ENCODE data around the gene ACP4.
"Not testable (repeated sequence)": the region's sequence is repeated elsewhere in the genome, so short reads cannot be mapped to it uniquely, and the experiment has no call there.

The ACP4 gene

DNA sequence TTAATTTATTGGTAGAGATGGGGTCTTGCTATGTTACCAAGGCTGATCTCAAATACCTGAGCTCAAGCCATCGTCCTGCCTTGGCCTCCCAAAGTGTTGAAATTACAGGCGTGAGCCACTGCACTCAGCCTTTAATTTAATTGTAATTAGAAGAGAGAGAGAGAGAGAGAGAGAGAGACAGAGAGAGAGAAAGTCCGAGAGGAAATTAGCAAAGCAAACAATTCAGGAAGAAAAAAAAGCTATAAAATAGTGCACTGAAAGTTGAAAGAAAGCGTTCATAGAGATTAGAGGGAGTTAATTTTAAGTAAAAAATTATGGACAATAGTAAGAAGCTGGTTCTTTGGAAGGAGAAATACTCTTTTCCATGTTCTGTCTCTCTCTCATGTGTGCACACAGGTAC lies 13.0 kb upstream of the ACP4 start:
- no peak for DNase-seq

DNA sequence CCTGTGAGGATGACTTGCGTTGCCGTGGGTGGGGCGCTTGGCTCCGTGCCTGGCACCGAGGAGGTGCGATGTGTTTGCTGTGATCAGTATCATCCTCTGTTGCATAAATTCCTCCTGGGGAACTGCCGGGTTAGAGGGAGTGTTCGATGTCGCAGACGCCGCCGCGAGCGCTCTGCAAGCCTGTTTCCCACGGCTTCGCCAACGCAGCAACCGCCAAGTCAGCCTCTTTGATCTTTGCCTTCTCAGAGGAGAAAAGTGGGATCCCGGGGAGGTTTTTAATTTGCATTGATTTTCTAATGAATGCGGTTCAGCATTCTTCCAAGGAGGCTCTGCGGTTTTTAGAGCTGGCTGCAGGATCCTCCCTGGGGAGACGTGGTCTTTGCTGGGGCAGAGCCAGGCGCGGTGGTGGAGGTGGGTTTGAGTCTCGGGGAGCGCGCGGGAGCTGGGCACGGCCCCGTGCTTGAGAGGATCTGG lies 12.3 kb upstream of the ACP4 start:
- no peak for DNase-seq

DNA sequence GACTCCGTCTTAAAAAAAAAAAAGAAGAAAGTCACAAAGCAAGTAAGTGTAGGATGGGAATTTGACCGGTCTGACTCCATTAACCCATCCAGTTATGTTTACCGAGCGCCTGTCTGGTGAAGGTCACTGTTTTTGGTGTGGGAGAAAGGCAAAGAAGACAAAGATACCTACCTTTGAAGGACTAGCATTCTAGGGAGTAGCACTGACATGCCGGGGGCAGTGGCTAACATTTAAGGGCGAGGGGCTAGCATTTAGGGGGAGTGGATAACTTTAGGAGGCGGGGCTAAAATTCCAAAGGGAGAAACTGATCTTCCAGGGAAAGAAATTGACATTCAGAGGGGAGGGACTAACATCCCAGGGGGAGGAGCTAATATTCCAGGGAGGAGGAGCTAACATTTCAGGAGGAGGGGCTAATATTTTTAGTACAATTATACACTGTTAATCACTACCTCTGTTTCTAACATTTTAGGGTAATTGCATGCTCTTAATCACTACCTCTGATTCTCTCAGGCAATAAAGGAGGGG lies 11.2 kb upstream of the ACP4 start:
- DNase-seq: no peak

DNA sequence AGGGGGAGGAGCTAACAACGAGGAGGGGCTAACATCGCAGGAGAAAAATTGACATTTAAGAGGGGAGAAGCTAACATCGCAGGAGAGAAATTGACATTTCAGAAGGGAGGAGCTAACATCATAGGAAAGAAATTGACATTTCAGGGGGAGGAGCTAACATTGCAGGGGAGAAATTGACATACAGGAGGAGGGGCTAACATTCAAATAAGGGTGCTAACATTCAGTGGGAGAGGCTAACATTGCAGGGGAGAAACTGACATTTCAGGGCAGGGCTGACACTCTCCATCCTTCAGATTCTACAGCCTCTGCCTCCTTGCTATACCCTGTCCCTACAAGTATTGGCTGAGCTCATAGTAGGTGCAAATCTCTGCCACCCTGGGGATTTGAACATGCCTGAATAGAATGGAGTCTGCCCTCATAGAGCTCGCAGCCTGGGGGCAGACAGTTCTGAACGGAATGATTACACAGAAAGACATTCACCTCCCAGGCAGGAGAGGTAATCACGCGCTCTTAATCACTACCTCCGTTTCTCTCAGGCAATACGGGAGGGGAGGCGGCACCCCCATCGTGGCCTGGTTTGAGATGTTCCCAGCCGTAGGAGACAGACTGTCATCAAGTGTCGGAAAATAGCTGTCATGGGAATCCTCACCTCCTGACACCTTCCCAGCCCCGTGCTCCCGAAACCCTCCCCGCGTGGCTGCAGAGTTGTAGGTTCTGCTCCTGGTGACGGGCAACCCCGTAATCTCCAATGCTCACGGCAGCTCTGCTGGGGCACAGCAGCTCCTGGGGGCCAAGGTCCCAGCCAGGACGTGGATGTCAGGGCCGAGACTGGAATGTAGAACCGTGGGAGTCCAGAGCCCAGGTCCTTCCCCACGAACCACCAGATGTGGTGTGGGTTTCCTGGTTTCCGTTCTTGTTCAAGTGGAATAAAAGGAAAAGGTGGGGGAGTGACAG lies 10.4 kb upstream of the ACP4 start:
- no peak for DNase-seq

DNA sequence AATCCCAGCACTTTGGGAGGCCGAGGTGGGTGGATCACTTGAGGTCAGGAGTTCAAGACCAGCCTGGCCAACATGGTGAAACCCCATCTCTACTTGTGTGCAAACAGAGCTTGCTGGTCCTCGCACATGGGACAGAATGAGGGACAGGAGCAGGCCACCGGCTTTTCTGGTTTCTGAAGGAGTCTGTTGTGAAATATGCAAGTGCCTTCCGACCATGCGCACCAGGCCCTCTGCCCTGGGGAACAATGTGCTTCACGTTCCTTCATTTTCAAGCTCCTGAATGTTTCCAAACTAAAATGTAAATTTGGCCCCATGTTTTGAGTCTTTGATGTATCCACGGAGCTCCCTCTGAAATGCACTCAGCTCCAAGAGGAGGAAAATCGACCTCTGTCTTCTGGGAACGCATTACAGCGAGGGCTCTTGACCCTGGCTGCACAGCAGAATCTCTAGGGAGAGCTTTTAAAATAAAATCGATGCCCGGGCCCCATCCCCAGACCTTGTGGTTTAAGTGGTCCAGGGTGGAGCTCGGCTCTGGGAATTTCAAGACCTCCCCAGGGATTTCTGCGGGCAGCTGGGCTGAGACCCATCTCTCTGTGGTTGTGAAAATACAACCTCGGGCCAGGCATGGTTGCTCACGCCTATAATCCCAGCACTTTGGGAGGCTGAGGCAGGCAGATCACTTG lies 9.3 kb upstream of the ACP4 start:
- no peak for DNase-seq

DNA sequence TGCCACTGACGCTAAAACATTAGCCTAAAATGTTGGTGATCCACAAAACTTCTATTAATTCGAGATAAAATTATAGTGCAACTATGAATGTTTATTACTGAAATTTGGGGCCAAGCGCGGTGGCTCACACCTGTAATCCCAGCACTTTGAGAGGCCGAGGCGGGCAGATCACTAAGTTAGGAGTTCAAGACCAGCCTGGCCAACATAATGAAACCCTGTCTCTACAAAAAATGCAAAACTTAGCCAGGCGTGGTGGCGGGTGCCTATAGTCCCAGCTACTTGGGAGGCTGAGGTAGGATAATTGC lies 6.4 kb upstream of the ACP4 start:
- not testable (repeated sequence) for DNase-seq

DNA sequence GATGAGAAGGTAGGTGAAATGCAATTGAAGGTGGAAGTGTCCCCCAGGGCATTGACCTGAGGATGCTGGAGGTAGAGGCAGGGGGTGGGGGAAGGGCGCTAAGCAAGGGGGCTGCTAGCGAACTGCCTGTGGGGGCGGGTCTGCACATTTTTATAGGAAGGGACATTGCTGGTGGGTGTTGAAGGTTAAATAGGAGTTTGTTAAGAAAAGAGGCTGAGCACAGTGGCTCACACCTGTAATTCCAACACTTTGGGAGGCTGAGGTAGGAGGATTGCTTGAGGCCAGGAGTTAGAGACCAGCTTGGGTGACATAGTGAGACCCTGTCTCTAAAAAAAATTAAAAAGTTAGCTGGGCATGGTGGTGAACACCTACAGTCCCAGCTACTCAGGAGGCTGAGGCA lies 5.5 kb upstream of the ACP4 start:
- DNase-seq: no peak

GRCh38 chr19:50785329-50785728 lies 4.9 kb upstream of the ACP4 start:
- no peak for DNase-seq

- no peak for DNase-seq
Observed at GRCh38 chr19:50790922-50791467, 780 bp downstream of the ACP4 start.

DNA sequence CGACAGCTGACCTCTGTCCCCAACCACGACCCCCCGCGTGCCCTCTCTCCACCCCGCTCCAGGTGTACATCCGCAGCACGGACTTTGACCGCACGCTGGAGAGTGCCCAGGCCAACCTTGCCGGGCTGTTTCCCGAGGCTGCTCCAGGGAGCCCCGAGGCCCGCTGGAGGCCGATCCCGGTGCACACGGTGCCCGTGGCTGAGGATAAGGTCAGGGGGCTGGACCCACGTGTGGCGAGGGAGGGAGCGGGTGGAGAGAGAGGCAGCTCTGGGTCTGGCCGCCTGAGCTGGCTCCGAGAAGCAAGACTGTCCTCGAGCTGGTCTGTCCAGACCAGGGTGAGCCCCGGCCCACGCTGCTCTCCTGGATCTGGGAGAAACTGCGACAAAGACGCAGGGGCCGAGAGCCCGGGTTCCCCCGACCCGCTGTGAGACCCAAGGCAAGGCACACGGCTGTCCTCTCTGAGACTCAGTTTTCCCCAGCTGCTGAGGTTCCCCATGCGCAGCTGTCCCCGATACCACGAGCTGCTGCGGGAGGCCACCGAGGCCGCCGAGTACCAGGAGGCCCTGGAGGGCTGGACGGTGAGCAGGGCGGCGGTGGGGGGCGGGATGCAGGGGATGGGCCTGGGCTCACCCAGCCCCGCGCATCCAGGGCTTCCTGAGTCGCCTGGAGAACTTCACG lies 1.5 kb downstream of the ACP4 start:
- no peak for DNase-seq

DNA sequence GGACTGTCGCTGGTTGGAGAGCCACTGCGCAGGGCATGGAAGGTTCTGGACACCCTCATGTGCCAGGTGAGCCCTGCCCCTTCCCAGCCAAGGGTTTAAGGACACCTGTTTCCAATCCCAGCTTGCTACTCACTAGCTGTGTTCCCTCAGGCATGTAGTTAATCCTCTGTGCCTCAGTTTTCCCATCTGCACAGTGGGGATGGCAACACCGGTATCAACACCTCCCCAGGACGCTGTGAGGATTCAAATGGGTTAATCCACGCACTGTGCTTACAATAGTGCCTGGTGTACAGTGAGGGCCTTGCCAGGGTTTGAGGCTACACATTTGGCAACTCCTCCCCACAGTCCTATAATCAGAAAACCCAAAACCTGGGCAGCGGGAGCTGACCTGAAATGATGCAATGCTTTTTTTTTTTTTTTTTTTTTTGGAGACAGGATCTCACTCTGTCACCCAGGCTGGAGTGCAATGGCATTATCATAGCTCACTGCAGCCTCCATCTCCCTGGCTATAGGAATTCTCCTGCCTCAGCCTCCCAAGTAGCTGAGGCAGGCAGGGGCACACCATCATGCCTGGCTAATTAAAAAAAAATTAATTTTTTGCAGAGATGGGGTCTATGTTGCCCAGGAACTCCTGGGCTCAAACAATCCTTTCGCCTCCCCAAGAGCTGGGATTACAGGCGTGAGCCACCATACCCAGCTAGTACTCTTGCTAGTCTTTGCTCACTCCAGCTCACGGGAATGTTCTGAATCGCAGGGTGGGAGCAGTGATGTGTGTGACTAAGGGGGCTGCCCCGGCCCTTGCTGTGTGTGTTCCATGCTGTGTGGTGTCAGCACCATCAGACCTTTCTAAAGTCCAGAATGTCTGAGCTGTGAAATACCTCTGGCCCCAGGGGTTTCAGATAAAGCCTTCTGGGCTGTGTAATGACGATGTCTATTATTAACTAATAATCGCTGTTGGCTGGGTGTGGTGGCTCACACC lies 2.3 kb downstream of the ACP4 start:
- no peak for DNase-seq

DNA sequence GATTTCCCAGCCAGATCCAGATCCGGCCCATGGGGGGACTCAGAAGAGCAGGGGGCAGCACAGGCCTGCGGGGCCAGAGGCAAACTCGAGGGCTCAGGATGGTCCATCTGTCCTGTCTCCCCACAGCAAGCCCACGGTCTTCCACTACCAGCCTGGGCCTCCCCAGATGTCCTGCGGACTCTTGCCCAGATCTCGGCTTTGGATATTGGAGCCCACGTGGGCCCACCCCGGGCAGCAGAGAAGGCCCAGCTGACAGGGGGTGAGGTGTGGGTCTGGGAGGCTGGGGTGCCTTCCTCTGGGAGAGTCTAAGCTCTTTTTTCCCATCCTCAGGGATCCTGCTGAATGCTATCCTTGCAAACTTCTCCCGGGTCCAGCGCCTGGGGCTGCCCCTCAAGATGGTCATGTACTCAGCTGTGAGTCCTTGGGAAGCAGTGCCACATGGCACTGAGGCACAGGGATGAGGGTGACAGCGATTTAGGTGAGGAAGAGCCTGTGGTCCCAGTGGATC lies 3.4 kb downstream of the ACP4 start:
- DNase-seq: no peak

GRCh38 chr19:50794074-50794875 lies 4.1 kb downstream of the ACP4 start:
- DNase-seq: no peak

GRCh38 chr19:50794876-50795663 lies 4.9 kb downstream of the ACP4 start:
- no peak for DNase-seq

GRCh38 chr19:50795664-50796073 lies 5.5 kb downstream of the ACP4 start:
- no peak for DNase-seq

DNA sequence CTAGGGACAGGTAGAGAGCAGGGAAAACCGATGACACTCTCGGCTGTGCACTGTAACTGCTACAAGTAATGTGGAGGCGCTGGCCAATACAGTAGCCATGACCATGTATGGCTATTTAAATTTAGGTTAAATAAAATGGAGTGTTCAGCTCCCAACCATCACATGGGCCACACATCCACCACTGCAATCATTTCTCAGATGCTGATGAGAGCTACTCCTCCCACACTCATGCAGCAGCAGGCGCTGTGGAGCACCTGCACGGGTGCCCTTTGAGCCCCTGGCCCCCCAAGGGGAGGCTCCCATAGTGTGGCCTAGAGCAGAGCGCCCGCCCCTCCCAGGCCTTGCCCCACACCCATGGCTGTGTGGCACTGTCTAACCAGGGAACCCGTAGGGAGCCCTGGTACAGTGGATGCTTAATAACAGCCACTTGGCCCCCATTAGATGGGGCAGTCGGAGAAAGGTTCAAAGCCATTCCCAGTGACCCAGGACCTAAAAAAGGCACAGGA lies 6.0 kb downstream of the ACP4 start:
- no peak for DNase-seq

DNA sequence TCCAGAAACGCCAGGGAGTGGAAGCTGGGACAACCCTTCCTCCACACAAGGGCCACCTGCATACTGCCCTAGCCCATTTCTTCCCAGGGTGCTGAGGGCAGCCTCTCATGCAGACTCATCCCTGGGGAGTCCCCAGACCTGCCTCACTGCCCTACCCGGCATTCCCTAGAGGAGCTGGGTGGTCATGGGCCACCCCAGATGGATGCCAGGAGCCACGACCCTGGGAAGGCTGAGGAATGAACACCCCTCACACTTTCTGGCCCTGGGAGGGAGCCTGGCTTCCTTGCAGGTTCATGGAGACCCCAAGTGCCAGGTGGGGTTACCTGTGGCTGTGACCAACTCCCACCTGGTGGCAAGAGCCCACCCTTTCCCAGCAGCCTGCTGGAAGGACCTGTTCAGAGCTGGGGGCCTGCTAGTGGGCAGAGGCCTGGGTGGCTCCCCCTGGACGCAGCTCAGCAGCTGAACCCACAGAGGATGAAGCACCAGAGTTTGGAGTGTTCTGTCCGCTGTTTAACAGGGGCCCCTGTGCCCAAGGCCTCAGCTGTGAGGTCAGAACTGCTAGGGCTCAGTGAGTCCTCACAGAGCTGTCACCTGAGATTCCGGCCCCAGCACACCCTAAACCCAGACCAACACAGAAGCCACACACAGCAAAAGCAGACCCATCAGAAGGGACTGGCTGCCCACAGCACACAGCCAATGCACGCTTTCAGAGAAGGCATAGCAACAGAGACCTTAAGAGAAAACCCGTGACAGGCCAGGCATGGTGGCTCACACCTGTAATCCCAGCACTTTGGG lies 6.6 kb downstream of the ACP4 start:
- DNase-seq: no peak

DNA sequence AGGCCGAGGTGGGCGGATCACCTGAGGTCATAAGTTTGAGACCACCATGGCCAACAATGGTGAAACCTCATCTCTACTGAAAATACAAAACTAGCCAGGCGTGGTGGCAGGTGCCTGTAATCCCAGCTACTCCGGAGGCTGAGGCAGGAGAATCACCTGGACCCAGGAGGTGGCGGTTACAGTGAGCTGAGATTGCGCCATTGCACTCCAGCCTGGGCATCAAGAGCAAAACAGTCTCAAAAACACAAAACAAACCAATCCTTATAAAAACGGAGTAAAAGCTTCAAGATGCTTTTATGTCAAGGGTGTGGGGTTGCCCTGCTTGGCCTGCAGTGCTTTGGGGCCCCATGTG lies 7.2 kb downstream of the ACP4 start:
- DNase-seq: no peak
